Esophagus muscularis mucosa (tissue), 4 donors: Measurements from ENCODE around the gene PCDHGC3. TPM values are rescaled to one million over a fixed set of nuclear protein-coding genes. Genes with fewer than 3 reads are reported as not detected.

Experiments used
- DNase-seq: peaks from one replicate; pipeline ENCODE4 v3.0.0-alpha.2; 2017; ENCODE audit errors: extremely low spot score
- H3K27ac ChIP-seq, 4 donors: fragments of 200-600 bp; sonication (generic); replicated peaks in 1 of 4; 1 replicate in 3 of 4; 2 replicates in 1 of 4; pipeline ENCODE4 v1.5.1; 2016 to 2019; ENCODE audit warnings: mild to moderate bottlenecking in 1 of 4
- H3K27me3 ChIP-seq, 4 donors: fragments of 200-600 bp; sonication (generic); one replicate each; pipeline versions ENCODE4 v1.5.1 to v1.6.0; 2016 to 2019
- H3K36me3 ChIP-seq, 4 donors: fragments of 200-600 bp; sonication (generic); one replicate each; pipeline ENCODE4 v1.5.1; 2016 to 2019
- H3K4me1 ChIP-seq, 4 donors: fragments of 200-600 bp; sonication (generic); one replicate each; pipeline ENCODE4 v1.5.1; 2016 to 2019
- H3K4me3 ChIP-seq, 4 donors: fragments of 200-600 bp; sonication (generic); 1 replicate in 2 of 4; 2 replicates in 2 of 4; pipeline ENCODE4 v1.5.1; 2016 to 2019; ENCODE audit warnings: mild to moderate bottlenecking in 4 of 4, moderate library complexity in 1 of 4
- H3K9me3 ChIP-seq, 4 donors: fragments of 200-600 bp; sonication (generic); 1 replicate in 3 of 4; 2 replicates in 1 of 4; pipeline ENCODE4 v1.5.1; 2016 to 2019
- CTCF ChIP-seq, 3 experiments: fragments of 200-600 bp in 2 of 3; fragments of 450-650 bp in 1 of 3; sonication (generic) in 2 of 3; IDR thresholded peaks; one replicate each; pipeline ENCODE4 v1.5.1; 2017 to 2019; ENCODE audit warnings: antibody characterized with exemption in 3 of 3, mild to moderate bottlenecking in 2 of 3, moderate library complexity in 1 of 3
- EP300 ChIP-seq: sonication (generic); formaldehyde crosslinking; IDR thresholded peaks from one replicate; pipeline ENCODE4 v1.6.1; 2017; ENCODE audit warnings: antibody characterized with exemption
- POLR2A ChIP-seq: fragments of 450-650 bp; IDR thresholded peaks from one replicate; pipeline ENCODE4 v1.6.1; 2017; ENCODE audit warnings: antibody characterized with exemption, moderate library complexity, mild to moderate bottlenecking, low read depth
- POLR2AphosphoS5 ChIP-seq, 2 donors: sonication (generic); formaldehyde crosslinking; IDR thresholded peaks; one replicate each; pipeline ENCODE4 v1.6.1; 2017; ENCODE audit warnings: antibody characterized with exemption in 2 of 2
- WGBS: methylation state at CpG from one replicate; pipeline ENCODE4 v1.1.5; 2018; 5-methylcytosine and 5-hydroxymethylcytosine counted together
- intact Hi-C: fragments of 100-400 bp; cut with DNase I; formaldehyde crosslinking; loops from one replicate; pipeline ENCODE4 v1.15.1; 2023
- total RNA-seq, 4 donors: library from RNA; depleted of rRNA; stranded (reverse); fragments of >200 nt; gene quantifications; one replicate each; pipeline versions ENCODE4 v1.1.0 to v1.2.1, GENCODE V29; 2016

Gene PCDHGC3
- total RNA-seq, 4 donors from 2014 or later, result 56.5 to 81.1 (median 65.5) TPM

GRCh38 chr5:141510160-141510559 lies 34.4 kb downstream of the PCDHGC3 start:
- H3K9me3 ChIP-seq, result no peaks in the 10 kb centered on the region
- peaks cover 66 to 75% (median 69%) of the 10 kb centered on the region in 4 donors for H3K4me1 ChIP-seq
- intact Hi-C loops, result no loop called here
- 91% methylated on average over 9 of the region's 9 CpGs for WGBS
- H3K4me3 ChIP-seq, result no peak overlapping the region
- no peaks in the 10 kb centered on the region for H3K27me3 ChIP-seq
- no peak for TF ChIP-seq POLR2A
- no peak for TF ChIP-seq CTCF (IDR thresholded peaks at IDR 0.05)
- TF ChIP-seq POLR2AphosphoS5 (IDR thresholded peaks at IDR 0.05), result no peak
- DNase-seq, result no peak
- H3K27ac ChIP-seq, result peak overlapping the region; percentile 87 to 95 (median 92)
- peaks cover 0 to 48% (median 34%) of the 10 kb centered on the region in 4 donors for H3K36me3 ChIP-seq

- 90% methylated on average over 14 of the region's 14 CpGs for WGBS
- intact Hi-C loops, result no loop called here
- H3K4me3 ChIP-seq, result no peak overlapping the region
- peaks cover 75 to 84% (median 78%) of the 10 kb centered on the region in 4 donors for H3K4me1 ChIP-seq
- TF ChIP-seq POLR2AphosphoS5 (IDR thresholded peaks at IDR 0.05) (no peak), POLR2A (no peak), CTCF (IDR thresholded peaks at IDR 0.05) (no peak), EP300 (no peak)
- no peaks in the 10 kb centered on the region for H3K9me3 ChIP-seq
- H3K36me3 ChIP-seq, result peaks cover 0 to 45% (median 27%) of the 10 kb centered on the region in 4 donors
- peak overlapping the region in 3 of 4 donors; percentile 92 to 97 (median 95) for H3K27ac ChIP-seq
- DNase-seq, result no peak
- H3K27me3 ChIP-seq, result no peaks in the 10 kb centered on the region
Measured at GRCh38 chr5:141510850-141511601, 35.3 kb downstream of the PCDHGC3 start.

GRCh38 chr5:141511771-141512325 lies 36.1 kb downstream of the PCDHGC3 start:
- TF ChIP-seq POLR2AphosphoS5 (IDR thresholded peaks at IDR 0.05) (no peak), POLR2A (no peak), CTCF (IDR thresholded peaks at IDR 0.05) (no peak), EP300 (no peak)
- Histone ChIP-seq H3K9me3 (no peaks in the 10 kb centered on the region), H3K27me3 (no peaks in the 10 kb centered on the region), H3K36me3 (peaks cover 0 to 47% (median 28%) of the 10 kb centered on the region in 4 donors), H3K4me3 (peak overlapping the region in 3 of 4 donors; percentile 65 to 66 (median 66)), H3K4me1 (peaks cover 74 to 86% (median 79%) of the 10 kb centered on the region in 4 donors), H3K27ac (peak overlapping the region; percentile 91 to 97 (median 94))
- intact Hi-C loops, result no loop called here
- 50% methylated on average over 3 of the region's 4 CpGs for WGBS
- DNase-seq, result no peak

GRCh38 chr5:141512390-141512910 lies 36.7 kb downstream of the PCDHGC3 start:
- H3K36me3 ChIP-seq, result peaks cover 0 to 51% (median 29%) of the 10 kb centered on the region in 4 donors
- intact Hi-C loops, result no loop called here
- H3K27me3 ChIP-seq, result no peaks in the 10 kb centered on the region
- H3K4me1 ChIP-seq, result peaks cover 68 to 80% (median 73%) of the 10 kb centered on the region in 4 donors
- no peak for DNase-seq
- peak overlapping the region; percentile 91 to 97 (median 94) for H3K27ac ChIP-seq
- no peaks in the 10 kb centered on the region for H3K9me3 ChIP-seq
- H3K4me3 ChIP-seq, result peak overlapping the region; percentile 65 to 71 (median 66)
- WGBS, result 13% methylated on average over 28 of the region's 28 CpGs
- no peak for TF ChIP-seq EP300
- no peak for TF ChIP-seq POLR2A
- peak in 1 of 2 donors; percentile 51 for TF ChIP-seq POLR2AphosphoS5 (IDR thresholded peaks at IDR 0.05)
- TF ChIP-seq CTCF (IDR thresholded peaks at IDR 0.05), result peak; percentile 80 to 86 (median 82)
